Activated CD4-positive, alpha-beta T cell treated with anti-CD3 and anti-CD28 coated beads for 1 hour (primary cell): ENCODE measurements around the gene THADA.
"Not testable (repeated sequence)": the region's sequence is repeated elsewhere in the genome, so short reads cannot be mapped to it uniquely, and the experiment has no call there.

Experiments
- DNase-seq: peaks from one replicate; pipeline ENCODE4 v3.0.0-alpha.2; 2020

The THADA gene

DNA sequence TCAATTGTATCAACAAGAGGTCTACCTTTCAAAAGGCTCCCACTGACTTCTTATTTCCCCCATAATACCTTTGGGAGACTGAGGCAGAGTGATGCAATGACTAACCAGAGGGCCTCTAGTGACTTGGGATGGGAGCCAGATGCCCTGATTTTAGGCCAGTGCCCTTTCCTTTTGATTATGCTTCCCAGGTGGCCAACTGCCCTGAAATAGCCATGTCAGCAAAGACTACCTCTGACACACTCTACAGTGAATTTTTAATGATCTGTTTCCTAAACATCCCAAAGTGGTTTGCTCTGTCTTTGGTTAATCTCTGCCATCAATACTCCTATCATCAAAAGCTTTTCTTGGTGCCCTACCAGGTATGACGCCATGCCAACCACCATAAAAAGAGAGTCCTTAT, 303.5 kb downstream of the THADA start:
- DNase-seq: no peak

DNA sequence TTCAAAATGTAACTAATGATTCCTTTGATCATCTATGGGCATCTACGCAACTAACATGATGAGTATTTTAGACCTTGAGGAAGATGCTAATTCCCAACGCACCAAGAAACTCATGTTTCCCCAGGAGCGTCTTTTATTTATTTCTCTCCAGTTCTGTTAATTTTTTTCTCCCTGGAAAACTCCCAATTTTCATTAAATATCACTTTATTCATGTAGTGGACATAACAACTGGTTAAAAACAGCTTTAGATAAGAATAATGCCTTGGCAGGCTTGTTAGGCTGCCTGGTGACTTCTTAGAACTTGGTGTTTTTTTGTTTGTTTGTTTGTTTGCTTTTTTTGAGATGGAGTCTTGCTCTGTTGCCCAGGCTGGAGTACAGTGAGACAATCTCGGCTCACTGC, 306.5 kb downstream of the THADA start:
- no peak for DNase-seq

DNA sequence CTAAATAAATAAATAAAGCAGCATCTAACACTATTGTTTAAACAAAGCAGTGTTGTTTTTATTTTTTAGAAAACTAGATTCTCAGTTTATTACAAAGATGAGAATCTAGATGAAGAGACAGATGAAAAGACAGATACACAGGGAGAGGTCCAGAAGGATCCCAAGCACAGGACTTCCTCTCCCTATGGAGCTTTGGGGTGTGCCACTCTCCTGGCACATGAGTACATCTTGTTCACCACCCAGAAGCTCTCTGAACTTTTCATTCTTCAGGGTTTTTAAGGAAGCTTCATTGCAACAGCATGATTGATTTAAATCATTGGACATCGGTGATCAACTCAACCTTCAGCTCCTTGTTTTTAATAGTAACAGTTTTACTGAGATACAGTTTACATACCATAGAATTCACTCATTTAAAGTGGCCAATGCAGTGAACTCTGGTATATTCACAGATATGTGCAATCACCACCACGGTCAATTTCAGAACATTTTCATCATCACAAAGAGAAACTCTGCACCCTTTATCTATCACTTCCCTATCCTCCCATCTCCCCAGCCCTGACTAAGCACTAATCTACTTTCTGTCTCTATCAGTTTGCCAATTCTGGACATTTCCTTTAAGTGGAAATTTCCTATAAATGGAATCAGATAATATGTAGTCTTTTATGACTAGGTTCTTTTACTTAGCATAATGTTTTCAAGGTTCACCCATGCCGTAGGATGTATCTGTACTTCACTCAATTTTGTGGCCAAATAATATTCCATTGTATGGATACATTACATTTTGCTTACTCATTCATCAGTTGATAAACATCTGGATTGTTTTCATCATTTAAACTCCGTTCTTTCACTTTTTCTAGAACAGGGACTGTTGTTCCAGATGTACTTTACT, 307.2 kb downstream of the THADA start:
- DNase-seq: no peak

DNA sequence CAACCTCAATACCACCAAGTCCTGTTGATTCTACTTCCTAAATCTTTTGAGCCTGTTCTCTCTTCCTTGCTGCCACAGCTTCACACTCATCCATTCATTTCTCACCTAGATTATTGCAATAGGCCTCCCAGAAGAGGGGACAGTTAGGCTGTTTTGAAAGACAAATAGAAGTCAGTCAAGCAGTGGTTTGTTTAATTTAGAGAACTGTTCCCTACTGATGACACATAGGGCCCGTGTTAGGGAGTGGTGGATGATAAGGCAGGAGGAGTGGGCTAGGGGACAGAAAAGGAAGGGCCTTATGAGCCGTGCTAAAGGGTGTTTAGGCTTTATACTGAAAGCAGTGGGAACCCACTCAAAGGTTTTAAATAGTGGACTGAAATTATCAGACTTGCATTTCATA, 309.9 kb downstream of the THADA start:
- no peak for DNase-seq

DNA sequence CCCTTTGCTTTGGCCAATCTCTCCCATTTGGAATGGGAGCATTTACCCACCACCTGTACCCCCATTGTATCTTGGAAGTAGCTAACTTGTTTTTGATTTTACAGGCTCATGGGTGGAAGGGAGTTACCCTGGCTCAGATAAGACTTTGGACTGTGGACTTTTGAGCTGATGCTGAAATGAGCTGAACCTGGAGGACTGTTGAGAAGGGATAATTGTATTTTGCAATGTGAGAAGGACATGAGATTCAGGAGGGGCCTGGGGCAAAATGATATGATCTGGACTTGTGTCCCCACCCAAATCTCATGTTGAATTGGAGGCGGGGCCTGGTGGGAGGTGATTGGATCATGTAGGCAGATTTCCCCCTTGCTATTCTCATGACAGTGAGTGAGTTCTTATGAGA, 310.9 kb downstream of the THADA start:
- DNase-seq: no peak

DNA sequence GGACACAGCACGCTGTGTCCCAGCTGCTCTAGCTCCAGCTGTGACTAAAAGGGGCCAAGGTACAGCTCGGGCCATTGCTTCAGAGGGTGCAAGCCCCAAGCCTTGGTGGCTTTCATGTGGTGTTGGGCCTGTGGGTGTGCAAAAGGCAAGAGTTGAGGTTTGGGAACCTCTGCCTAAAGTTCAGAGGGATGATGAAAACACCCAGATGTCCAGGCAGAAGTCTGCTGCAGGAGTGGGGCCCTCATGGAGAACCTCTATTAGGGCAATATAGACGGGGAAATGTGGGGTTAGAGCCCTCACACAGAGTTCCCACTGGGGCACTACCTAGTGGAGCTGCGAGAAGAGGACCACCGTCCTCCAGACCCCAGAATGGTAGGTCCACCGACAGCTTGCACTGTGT, 311.5 kb downstream of the THADA start:
- DNase-seq: not testable (repeated sequence)

DNA sequence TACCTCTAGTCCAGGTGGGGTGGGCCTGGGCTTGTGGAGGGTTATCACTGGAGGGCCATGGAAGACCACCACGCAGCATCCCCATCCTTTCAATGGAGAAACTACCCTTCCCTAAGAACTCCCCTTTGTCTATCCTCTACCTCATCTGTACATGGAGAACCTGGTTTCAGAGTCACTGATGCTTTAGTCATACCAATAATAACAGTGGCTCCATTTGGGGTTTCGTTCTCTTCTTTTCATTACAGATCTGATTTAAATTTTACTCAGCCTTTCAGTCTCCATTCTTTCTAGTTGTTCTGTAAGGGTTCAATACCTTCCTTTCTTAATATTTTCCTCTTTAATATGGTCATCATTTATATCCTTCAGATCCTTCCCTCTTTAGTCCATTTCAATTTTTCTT, 314.8 kb downstream of the THADA start:
- no peak for DNase-seq

DNA sequence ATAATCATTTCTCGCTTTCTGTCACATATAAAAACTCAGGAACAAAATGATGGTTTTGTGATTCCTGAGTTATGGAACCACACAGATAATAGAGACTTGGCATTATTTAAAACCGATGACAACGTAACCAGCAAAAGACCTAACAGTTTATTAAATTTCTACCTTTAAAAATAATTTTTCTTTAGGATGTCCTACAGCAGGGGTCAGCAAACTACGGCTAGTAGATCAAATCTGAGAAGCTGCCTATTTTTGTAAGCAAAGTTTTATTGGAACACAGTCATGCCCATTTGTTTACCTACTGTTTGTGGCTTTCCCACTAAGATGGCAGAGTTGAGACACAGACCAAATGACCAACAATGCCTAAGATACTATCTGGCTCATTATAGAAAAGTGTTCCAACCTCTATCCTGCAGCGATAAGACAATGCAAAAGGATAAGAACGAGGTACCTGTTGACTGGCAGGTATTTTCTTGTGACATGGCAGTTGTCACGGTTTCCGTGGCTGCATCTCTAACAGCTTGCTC, 316.5 kb downstream of the THADA start:
- DNase-seq: no peak

DNA sequence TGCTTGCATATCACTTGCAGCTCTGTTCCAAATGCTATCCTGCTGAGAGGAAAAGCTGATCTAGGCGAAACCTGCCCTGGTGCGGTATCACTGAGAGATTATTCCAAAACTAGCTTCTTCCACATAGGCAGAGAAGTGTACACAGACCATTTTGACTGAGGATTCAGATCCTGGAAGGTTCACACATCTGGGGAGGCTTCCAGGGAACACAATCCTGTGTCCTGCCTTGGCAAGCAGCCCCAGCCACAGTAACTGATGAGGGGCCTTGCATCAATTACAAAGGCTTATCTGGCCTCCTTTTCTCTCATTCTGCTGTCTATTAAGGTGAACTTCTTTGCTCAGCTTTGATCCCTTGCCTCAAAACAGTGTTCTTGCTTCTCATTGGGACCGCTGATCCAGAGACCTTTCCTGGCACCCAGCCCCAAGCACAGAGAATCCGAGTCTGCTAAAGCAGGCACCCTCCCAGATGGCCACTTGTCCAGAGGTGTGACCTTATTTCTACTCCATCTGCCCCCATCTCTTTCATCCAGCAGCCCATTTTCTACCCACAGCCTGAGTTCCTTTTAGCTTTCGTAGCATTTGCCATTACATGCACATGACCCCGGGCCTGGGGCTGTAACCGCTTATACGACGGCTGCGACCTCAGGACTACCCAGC, 317.1 kb downstream of the THADA start:
- DNase-seq: no peak

DNA sequence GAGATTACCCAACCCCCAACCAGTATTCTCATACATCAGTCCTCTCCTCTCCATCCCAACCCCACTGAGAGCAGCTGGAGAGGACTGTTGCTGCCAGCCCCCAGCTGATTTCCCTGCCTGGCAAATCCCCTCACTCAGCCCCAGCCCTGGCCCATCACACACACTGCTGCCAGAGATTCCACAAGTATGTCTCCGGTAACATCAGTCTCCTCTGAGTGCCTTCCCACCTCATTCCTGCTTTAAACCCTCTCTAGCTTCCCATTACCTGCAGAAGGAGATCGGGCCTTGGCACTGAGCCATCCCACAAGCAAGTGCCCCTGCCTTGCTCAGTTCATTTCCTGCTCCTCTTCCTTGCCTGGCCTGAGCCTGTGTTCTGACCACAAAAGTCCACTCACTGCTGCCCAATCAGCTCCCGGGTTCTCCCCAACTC, 318.9 kb downstream of the THADA start:
- DNase-seq: no peak

DNA sequence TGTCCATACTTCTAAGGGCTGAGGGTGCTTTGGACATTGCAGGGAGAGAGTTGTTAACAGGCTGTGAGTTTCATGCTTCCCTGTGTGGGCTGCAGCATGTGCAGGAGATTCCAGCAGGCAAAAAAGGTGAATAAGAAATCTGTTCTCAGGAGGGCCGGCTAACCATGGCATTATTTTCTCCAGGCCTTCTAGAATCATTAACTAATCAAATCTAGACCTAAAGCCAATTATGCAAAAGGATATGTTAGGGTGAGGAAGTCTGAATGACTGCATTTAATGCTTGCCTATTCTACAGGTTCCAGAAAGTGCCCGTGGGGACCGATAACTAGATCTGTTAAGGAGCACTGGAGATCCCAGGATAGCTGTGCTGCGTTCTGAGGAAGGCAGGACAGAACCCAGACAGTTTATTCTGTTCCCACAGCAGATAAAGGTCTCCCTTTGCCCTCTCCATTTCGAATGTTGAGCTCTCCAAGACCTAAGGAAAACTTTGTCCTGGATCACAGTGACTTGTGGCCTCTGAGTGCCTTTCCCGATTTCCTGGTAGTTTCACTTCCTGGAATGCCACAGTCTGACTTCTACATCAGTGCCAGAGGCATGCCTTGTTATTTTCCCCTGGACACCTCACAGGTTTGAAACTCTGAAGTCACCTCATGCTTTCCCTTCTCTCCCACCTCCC, 319.4 kb downstream of the THADA start:
- no peak for DNase-seq

DNA sequence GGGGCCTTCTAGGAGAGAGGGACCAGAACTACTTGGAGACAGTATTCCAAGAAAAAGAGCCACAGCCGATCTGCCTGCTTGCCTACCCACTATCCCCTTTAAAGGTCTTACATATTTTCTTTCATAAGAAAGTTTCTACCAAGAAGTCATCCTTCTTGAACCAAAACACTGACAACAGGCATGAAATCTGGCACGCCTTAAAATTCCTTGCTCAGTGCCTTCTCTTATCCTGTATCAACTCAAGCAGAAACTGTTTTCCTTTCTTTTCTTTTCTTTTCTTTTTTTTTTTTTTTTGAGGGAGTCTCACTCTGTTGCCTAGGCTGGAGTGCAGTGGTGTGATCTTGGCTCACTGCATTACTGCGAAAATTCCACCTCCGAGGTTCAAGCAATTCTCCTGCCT, 321.1 kb downstream of the THADA start:
- no peak for DNase-seq

DNA sequence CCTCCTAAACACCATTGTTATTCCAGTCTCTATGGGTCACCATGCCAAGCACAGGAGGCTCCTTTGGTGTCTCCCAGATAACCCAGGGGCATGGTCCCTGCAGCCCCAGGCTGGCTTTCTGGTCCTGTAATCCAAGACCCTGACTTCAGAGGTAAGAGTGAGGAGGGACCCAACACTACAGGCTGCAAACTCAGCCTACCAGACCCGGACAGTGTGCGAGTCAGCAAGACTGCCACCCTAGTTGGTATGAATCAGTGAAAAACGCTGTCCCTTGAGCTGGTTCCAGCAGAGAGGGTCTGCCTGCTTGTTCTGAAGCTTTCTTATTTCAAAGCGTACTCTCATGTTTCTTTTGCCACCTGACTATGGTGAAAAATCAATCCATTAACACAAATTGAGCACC, 321.8 kb downstream of the THADA start:
- no peak for DNase-seq

DNA sequence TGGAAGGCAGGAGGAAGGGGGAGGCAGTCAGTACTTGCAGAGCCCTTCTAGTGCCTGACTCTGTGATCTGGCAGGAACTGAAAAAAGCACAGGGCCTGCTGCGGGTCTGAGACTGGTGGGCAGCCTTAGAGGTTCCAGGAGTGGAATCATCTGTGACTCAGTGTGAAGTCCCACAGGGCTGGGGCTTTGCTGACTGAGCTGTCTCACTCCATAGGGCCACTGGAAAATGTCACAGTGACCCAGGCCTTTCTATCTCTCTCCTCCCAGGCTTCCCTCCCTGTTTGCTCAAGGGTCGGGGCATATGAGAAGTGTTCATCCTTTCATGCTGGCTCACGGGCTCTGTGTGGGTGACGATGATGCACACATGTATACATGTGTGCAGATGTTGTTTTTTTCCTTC, 322.3 kb downstream of the THADA start:
- no peak for DNase-seq

DNA sequence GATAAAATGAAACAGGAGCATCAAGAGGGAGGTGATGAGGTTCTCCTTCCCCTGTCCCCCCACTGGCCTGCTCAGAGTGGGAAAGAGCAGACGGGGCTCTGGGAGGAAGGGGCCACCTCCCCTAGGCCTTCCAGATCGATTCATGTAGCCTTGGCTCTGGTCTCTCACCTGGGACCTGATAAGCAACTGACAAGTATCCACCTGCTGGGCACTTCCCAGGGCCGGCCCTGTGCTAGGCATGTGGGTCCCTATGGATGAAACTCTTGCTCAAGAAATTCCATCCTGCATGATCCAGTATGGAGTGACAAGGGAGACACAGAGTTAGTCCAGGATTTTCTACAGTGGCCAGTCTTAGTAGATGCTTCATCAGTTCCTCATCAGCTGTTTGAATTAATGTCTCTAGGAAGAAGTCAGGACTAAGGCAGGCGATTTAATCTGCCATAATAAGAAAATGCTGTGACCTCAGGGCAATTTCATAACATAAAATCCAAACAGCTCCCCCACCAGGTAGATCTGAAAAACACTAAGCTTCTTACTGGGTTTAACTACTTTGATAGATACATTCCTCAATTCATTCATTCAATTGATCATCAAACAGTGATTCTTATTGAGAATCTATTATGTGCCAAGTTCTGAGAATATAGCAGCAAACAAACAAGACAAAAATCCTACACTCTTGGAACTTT, 324.8 kb downstream of the THADA start:
- DNase-seq: no peak

DNA sequence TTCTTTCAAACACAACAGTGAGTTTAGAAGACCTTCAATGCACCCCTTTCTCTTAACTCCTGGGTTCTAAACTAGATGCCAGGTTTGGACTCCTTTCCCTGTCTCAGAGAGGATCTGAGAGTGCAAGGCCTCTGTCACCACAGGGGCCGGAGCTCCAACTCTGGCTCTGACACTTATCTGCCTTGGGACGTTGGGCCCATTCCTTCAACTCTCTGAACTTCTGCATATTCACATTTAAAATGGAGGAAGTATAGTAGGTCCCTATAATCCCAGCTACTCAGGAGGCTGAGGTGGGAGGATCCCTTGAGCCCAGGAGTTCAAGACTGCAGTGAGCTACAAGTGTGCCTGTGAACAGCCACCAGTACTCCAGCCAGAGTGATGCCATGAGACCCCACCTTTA, 325.4 kb downstream of the THADA start:
- no peak for DNase-seq

DNA sequence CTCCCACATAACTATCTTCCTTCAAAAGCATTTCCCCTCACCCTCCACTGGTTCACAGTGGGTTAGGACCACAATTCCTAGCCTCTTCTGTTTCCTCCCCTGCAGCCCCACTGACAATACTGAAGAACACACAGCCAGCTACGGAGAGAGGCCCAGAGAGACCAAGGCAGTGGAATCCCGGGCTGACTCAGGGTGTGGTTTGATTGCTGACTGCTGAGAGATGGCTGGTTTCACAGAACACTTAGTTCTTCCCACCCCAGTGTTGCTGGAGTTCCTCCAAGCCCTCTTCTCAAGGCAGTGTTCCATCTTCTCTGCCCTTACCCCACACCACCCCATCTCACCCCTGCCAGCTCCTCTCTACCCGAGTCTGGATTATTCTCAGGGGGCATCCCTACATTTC, 326.1 kb downstream of the THADA start:
- no peak for DNase-seq

DNA sequence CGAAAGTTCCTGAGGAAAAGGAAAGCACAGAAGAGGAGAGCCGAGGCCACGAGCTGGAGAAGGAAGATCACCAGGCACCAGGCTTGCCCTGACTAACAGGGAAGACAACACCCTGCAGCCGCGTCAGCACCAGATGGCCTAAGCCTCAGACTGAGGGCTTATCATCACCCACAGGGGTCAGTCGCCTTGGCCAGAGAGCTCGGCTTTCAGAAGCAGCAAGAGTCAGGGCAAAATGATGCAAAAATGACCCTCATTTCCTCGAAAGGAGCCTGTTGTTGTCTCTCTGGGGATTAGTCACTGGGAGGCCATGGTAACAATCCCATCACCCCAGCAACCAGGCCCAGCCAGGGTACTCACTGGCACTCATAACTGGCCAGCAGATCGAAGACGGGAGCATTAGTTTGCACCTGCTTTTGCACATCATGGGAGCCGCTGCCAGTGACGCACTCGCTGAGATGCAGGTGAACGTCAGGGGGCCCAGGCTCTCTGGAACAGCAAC, 326.7 kb downstream of the THADA start:
- no peak for DNase-seq

DNA sequence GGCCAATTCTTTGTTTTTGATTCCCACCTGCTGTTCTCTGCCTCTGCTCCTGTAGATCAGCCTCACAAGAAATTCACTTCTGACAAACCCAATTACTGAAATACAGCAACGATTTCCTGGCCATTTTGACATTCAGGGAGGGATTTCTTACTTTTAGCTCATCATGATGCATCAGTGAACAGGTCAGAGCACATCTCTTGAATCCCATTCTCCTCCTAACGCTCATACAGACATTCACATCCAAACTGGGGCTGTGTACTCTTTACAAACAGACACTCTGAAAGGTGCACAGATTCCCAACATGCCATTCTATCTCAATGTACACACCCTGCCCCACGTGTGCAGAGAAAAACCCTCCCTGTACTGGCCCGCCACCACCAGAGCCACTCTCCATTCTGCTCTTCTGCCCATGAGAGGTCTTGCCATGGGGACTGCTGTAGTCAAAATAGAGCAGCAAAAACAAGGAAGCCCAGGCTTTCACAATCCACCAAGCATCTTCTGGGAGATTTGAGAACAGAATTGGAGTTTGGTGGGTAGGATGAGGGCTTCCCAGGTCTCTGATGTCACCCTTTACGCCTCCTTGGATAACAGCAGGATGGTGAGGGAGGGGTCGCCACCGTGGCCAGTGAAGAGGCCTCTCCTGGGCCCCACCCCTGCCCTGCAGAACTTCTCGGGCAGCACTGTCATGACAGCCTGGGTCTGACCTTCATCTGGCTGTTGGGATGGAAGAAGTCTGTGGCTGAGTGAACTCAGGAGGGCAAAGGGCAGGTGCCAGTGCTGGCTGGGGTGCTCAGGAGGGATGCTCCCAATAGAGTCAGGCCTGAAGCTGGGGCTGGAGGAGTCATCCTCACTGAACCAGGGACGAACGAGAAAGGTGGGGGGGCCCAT, 327.5 kb downstream of the THADA start:
- DNase-seq: no peak

DNA sequence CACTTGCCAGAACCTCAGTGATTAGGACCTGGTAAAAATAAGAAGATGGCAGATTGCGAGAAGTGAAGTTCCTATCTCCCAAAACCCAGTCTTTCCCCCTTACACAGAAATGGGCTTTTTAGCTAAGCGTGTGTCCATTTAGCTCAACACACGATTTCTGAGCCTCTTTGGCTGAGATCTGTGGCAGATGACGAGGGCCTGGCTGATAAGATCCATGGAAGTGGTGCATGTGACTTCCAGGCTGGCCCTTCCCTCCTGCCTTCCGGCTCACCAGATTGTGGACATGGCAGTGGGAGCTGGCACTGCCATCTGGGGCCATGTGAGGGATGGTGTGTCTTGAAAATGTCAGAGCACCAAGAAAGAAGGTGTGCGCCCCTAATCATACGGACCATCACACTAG, 328.5 kb downstream of the THADA start:
- no peak for DNase-seq

DNA sequence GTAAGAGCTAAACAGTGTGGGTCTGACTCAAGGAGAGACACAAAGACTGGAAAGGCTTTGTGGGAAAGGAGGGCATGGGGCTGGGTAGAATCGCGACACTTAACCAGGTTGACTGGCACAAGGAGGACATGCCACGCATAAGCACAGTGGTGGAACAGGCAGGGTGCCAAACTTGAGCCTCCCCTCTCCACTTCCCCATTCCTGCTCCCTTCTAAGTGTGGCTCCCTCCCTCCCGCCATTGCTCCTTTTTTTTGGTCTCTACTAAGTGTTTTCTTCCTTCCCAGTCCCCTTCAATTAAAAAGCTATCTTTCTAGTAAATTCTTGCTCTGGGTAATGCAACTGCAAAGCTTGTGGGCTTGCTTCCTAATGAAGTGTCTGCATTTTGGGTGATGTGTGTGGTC, 329.1 kb downstream of the THADA start:
- no peak for DNase-seq

DNA sequence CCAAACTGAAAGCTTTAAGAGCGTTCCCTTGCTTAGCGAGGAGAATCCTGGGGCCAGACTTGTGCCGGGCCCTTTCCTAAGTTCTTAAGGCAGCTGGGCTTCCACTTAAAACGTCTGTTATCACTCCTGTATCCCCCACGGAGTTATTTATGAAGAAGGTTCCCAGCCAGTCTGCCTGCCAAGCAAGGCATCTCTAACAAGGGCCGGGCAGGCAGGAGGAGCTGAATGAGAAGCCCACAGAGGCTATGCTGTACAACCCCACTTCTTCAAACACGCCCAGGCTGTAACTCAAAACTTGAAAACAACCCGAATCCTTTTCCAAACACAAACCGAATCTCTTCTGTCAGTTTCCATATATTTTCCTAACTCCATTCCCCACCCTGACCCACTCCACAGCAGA, 330.4 kb downstream of the THADA start:
- no peak for DNase-seq
